ENCODE measurements around the gene XKR7.
"Not testable (repeated sequence)": the region's sequence is repeated elsewhere in the genome, so short reads cannot be mapped to it uniquely, and the experiment has no call there.

The XKR7 gene

DNA sequence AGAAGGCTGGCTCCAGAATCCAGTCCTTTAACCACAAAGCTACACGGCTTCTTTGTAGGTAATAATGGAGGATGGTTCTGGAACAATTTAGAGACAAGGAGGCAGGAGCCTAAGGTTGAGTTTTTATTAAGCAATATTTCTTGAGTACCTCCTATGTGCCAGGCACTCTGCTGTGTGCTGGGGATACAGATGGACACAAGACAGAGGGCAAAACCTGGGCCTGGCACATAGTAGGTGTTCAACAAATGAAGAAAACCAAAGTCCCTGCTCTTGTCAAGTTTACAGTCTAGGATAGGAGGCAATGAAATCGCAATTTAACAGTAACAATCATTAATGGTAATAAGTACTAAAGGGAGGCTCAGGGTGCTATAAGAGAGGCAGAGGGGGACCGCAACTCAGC lies 59.7 kb downstream of the XKR7 start:
- H3K4me3 Mint-ChIP-seq = no peak overlapping the region
- H3K27me3 Mint-ChIP-seq = peaks cover 18% of the 10 kb centered on the region
- H3K36me3 Mint-ChIP-seq (ENCODE audit: low read depth) = no peaks in the 10 kb centered on the region
- H3K9me3 Mint-ChIP-seq = no peaks in the 10 kb centered on the region
- H3K27ac Mint-ChIP-seq = no peak overlapping the region
- no peaks in the 10 kb centered on the region for H3K4me1 Mint-ChIP-seq (ENCODE audit: low read depth)

DNA sequence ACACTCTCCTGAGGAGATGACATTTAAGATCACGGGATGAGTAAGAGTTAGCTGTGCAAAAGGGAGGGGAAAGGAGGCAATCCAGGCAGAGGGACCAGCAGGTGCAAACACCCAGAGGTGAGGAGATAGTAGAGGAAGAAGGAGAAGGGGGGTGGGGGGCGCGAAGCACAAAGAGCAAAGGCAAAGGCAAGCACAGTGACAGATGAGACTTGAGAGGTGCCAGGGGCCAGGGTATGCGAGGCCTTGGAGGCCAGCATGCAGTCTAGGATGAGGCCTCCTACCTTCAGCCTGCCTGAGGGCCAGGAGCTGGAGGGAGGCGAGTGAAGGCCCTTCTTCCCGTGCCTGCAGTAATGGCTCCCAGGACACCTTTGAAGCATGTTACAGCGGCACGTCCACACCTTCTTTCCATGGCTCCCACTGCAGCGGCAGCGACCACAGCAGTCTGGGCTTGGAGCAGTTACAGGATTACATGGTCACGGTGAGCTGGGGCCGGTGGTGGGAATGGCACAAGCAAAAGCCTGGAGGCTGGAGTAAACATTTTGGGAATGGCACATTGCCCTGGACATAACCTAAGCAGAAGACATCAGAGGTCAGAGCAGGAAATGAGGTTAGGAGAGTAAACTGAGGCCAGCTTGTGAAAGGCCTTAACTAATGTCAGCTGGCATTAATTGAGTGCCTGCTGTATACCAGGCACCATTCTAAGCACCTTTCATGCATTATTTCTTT lies 60.9 kb downstream of the XKR7 start:
- Mint-ChIP-seq H3K4me1 (ENCODE audit: low read depth) (no peaks in the 10 kb centered on the region), H3K27ac (no peak overlapping the region), H3K4me3 (no peak overlapping the region), H3K27me3 (peaks cover 14% of the 10 kb centered on the region), H3K9me3 (no peaks in the 10 kb centered on the region), H3K36me3 (ENCODE audit: low read depth) (no peaks in the 10 kb centered on the region)

DNA sequence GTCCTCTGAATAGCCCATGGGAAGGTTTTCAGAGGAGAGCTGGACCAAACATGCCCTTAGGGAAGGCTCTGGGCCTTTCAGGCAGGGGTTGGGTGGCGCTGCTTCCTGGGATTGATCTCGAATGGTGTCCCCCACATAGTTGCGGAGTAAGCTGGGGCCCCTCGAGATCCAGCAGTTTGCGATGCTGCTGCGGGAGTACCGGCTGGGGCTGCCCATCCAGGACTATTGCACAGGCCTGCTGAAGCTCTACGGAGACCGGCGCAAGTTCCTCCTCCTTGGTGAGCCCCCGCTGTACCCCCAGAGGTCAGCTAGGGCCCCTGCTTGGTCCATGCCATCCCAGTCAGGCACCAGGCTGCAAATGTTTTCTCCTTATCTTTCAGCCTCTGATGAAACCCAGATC lies 61.6 kb downstream of the XKR7 start:
- H3K27ac Mint-ChIP-seq = no peak overlapping the region
- H3K36me3 Mint-ChIP-seq (ENCODE audit: low read depth) = no peaks in the 10 kb centered on the region
- H3K27me3 Mint-ChIP-seq = peaks cover 10% of the 10 kb centered on the region
- H3K4me3 Mint-ChIP-seq = no peak overlapping the region
- no peaks in the 10 kb centered on the region for H3K9me3 Mint-ChIP-seq
- no peaks in the 10 kb centered on the region for H3K4me1 Mint-ChIP-seq (ENCODE audit: low read depth)

DNA sequence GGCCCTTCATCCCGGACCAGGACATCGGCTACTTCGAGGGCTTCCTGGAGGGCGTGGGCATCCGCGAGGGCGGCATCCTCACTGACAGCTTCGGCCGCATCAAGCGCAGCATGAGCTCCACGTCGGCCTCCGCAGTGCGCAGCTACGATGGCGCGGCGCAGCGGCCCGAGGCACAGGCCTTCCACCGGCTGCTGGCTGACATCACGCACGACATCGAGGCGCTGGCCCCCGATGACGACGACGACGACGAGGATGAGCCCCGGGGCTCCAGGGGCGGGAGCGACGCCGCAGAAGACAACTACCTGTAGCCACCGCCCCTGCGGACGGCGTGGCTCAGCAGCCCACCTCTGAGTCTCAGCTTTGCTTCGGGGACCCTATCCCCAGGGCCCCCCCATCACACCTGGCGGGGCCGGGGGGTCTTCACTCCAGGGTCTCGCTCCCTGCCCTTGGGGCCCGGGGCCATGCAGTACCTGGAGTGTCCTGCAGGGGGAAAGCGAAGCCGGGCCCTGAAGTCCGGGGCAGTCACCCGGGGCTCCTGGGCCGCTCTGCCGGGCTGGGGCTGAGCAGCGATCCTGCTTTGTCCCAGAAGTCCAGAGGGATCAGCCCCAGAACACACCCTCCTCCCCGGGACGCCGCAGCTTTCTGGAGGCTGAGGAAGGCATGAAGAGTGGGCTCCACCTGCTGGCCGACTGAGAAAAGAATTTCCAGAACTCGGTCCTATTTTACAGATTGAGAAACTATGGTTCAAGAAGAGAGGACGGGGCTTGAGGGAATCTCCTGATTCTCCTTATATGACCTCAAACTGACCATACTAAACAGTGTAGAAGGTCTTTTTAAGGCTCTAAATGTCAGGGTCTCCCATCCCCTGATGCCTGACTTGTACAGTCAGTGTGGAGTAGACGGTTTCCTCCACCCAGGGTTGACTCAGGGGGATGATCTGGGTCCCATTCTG lies 63.3 kb downstream of the XKR7 start:
- Mint-ChIP-seq H3K9me3 (no peaks in the 10 kb centered on the region), H3K27me3 (peaks cover 12% of the 10 kb centered on the region), H3K27ac (no peak overlapping the region), H3K4me3 (peak overlapping the region; percentile 32), H3K4me1 (ENCODE audit: low read depth) (peaks cover 5% of the 10 kb centered on the region), H3K36me3 (ENCODE audit: low read depth) (no peaks in the 10 kb centered on the region)

DNA sequence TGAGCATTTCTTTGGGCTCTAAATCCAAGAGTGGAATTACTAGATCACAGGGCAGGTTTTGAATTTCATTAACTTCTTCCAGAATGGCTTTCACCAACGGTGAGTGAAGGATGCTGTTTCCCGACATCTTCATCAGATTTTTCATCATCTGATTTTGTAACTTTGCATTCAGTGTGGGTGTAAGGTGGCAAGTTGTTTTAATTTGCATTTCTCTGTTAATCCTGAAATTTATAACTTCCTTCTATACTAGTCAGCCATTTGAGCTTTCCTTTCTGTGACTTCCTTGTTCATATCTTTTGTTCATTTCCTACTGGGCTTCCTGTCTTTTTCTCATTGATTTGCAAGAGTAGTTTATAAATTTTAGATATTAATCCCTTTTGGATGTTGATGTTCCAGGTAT lies 65.4 kb downstream of the XKR7 start:
- H3K36me3 Mint-ChIP-seq (ENCODE audit: low read depth) = no peaks in the 10 kb centered on the region
- peaks cover 5% of the 10 kb centered on the region for H3K4me1 Mint-ChIP-seq (ENCODE audit: low read depth)
- H3K9me3 Mint-ChIP-seq = no peaks in the 10 kb centered on the region
- H3K27ac Mint-ChIP-seq = no peak overlapping the region
- H3K27me3 Mint-ChIP-seq = peaks cover 12% of the 10 kb centered on the region
- H3K4me3 Mint-ChIP-seq = no peak overlapping the region

DNA sequence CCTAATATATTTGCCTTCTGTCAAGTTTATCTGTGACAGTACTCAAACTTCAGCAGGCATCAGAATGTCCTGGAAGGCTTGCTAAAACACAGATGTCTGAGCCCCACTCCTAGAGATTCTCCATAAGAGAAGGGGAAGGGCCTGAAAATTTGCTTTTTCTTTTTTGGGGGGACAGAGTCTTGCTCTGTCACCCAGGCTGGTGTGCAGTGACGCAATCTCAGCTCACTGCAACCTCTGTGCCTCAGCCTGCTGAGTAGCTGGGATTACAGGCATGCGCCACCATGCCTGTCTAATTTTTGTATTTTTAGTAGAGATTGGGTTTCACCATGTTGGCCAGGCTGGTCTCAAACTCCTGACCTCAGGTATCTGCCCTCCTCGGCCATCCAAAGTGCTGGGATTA lies 65.8 kb downstream of the XKR7 start:
- H3K27ac Mint-ChIP-seq; H3K4me1 Mint-ChIP-seq (ENCODE audit: low read depth); H3K36me3 Mint-ChIP-seq (ENCODE audit: low read depth); H3K4me3 Mint-ChIP-seq; H3K9me3 Mint-ChIP-seq: not testable (repeated sequence)
- peaks cover 12% of the 10 kb centered on the region for H3K27me3 Mint-ChIP-seq

DNA sequence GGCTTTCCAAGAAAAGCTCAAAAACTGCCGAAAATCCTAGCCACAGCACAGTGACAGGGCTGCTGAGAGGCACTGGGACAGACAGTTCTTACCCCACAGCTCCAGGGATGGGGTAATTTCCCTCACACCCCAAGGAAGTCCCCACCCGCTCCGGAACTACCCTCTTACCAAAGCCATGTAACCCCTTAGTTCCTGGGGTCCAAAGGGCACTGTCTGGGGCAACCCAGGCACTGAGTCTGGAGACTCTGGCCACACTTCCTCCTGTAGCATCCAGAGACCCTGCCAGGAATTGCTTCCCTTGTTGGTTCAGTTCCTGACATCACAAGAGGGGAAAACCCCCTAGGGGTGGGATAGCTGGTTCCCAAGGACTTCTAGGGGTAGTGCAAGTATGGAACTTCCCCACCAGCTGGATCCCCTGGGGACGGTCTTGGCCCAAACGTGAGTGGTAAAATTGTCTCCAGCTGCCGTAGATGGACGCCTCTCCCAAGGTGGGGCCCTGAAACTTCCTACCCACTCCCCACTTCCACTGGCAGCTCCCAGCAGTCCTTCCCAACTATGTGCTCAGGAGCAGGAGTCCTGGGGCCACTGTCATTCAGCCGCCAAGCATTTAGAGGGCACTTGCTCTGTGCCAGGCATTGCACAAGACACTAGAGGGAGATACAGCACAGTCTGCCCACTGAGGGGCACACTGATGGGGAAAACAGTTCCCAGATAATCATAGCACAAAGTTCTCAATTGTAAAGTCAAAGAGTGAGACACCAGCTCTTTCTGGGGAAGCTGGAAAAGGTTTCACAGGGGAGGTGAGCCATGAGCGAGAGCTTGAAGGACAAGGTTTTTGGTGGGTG lies 66.9 kb downstream of the XKR7 start:
- Mint-ChIP-seq H3K36me3 (ENCODE audit: low read depth) (no peaks in the 10 kb centered on the region), H3K27me3 (peaks cover 16% of the 10 kb centered on the region), H3K4me1 (ENCODE audit: low read depth) (peaks cover 6% of the 10 kb centered on the region), H3K9me3 (no peaks in the 10 kb centered on the region), H3K27ac (no peak overlapping the region), H3K4me3 (no peak overlapping the region)

DNA sequence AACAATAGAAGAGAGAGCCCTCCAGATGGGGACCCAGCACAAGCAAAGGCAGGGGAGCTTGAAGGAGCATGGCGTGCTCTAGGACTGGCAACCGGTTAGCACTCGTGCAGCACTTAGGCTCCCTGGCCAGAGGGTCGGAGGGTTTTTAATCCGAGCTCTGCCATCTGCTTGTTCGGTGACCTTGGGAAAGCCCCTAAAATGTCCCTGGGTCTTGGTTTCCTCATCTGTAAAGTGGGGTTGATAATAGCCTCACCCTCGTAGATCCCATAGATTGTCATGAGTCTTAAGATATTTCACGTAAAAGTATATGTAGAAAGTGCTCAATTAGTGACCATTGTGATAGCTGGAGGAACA lies 67.5 kb downstream of the XKR7 start:
- peaks cover 8% of the 10 kb centered on the region for H3K4me1 Mint-ChIP-seq (ENCODE audit: low read depth)
- peaks cover 16% of the 10 kb centered on the region for H3K27me3 Mint-ChIP-seq
- no peaks in the 10 kb centered on the region for H3K9me3 Mint-ChIP-seq
- no peaks in the 10 kb centered on the region for H3K36me3 Mint-ChIP-seq (ENCODE audit: low read depth)
- H3K27ac Mint-ChIP-seq = no peak overlapping the region
- no peak overlapping the region for H3K4me3 Mint-ChIP-seq

DNA sequence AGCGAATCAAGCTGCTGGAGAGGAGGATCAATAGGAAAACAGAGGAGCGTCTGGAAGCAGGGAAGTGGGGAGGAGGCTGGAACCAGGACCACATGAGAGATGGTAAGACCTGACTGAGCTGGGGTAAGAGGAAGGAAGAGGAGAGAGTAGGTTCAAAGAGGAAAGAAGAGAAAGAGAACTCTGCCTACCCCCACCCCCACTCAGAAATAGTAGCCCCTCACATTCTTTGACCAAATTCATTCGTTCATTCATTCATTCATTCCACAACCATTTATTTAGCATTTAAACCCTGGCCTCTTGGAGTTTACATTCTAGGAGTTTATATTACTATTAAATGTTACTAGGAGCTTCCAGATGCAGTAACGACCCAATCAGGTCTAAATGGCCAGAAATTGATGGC lies 68.3 kb downstream of the XKR7 start:
- H3K9me3 Mint-ChIP-seq = no peaks in the 10 kb centered on the region
- peaks cover 12% of the 10 kb centered on the region for H3K4me1 Mint-ChIP-seq (ENCODE audit: low read depth)
- H3K27ac Mint-ChIP-seq = no peak overlapping the region
- H3K27me3 Mint-ChIP-seq = peaks cover 21% of the 10 kb centered on the region
- H3K36me3 Mint-ChIP-seq (ENCODE audit: low read depth) = no peaks in the 10 kb centered on the region
- H3K4me3 Mint-ChIP-seq = no peak overlapping the region

DNA sequence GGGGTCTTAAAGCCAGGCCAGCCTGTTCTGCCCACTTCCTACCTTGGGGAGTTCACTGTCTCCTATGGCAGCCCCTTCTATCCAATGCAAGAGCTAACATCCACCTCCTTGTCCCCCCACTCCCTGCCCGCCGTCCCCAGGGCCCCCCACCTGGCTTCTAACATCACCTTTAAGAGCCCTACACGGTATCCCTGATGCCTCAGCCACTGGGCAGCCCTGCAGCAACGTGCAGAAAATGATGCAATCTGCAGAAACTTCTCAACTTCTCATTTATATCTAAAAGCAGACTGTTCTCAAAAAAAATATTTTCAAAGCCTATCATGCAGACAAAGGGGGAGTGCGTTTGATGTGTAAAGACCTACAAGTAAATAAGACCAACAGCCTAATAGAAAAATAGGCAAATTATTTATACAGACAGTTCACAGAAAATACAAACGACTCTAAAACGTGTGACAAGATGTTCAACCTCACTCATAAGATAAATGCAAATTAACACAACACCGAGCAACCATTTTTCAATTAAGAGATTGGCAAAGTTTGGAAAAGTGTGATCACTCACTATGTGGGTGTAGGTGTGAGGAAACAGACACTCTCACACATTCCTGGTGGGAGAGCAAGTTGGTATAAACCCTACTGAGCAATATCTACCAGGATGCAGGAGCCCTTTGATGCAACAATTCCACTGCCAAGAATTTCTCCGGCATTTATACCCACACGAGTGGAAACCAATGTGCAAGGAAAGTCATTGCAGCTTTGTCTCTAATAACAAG lies 69.0 kb downstream of the XKR7 start:
- no peak overlapping the region for H3K4me3 Mint-ChIP-seq
- no peak overlapping the region for H3K27ac Mint-ChIP-seq

DNA sequence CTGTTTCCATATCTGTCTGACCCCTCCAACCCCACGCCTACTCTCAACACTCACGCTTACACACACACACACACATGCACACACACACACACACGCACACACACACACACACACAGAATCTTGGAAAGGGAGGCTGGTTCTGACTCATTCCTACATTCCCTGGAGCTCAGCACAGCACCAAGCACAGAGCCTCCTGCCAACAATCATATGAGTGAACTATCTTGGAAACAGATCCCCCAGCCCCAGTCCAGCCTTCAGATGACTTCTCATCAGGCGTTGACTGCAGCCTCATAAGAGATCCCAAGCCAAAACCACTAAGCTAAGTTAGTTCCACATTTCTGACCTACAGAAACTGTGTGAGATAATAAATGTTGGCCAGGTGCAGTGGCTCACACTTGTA lies 70.0 kb downstream of the XKR7 start:
- Mint-ChIP-seq H3K4me1 (ENCODE audit: low read depth) (peaks cover 12% of the 10 kb centered on the region), H3K36me3 (ENCODE audit: low read depth) (no peaks in the 10 kb centered on the region), H3K9me3 (no peaks in the 10 kb centered on the region), H3K27ac (no peak overlapping the region), H3K27me3 (peaks cover 21% of the 10 kb centered on the region), H3K4me3 (no peak overlapping the region)

More for the DNA sequence above, 69.0 kb downstream of the XKR7 start:
- Mint-ChIP-seq H3K9me3 (no peaks in the 10 kb centered on the region), H3K4me1 (ENCODE audit: low read depth) (peaks cover 12% of the 10 kb centered on the region), H3K27me3 (peaks cover 21% of the 10 kb centered on the region), H3K36me3 (ENCODE audit: low read depth) (no peaks in the 10 kb centered on the region)

DNA sequence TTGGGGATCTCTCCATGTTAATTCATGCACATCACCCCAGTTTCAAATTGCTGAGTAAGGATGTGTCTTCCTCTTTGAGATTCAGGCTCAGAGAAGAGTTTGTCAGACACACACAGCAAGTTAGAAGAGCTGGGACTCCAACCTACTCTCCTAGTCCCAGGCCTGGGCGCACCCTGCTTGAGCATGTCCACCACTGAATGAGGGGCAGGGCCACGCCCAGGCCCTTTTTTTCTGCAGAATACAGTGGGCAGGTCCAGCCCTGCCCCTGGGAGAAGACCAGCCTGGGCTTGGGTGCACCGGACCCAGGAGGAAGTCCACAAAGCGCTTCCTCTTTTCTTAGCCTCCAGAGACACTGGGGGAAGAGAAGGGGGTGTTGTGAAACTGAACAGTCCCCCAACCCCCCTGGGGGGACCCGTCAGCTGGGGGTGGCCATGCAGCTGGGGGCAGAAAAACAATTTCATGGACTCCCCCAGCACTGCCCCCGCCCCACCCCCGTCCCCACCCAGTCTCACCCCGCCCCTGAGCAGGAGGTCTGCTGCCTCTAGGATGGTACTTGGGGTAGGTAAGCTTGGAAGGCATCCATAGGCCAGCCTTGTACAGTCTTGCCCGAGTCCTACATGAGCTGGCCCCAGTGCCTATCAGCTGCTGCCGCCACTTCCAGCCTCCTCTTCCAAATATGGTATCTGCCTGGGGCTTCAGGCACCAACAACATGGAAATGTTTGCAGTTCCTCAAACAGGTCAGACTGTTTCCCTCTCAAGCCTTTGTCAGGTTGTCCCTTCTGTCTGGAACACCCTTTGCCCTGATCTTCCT lies 72.4 kb downstream of the XKR7 start:
- Mint-ChIP-seq H3K4me3 (no peak overlapping the region), H3K27me3 (peaks cover 18% of the 10 kb centered on the region), H3K27ac (peak overlapping the region; percentile 9), H3K36me3 (ENCODE audit: low read depth) (no peaks in the 10 kb centered on the region), H3K4me1 (ENCODE audit: low read depth) (peaks cover 7% of the 10 kb centered on the region), H3K9me3 (no peaks in the 10 kb centered on the region)

DNA sequence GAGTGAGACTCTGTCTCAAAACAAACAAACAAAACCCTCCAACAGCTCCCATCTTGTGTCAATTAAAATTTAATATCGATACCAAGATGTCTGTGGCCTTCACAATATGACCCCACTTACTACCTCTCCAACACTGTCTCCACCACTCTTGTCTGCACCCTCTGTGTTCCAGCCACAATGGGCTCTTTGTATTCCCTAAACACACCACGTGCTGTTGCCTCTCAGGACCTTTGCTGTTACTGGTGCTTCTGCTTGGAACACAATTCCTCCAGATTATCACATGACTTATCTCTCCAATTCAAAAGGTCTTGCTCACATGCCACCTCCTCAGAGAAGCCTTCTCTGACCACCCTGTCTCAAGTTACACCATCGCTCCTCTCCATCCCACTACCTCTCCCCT lies 78.0 kb downstream of the XKR7 start:
- Mint-ChIP-seq H3K4me1 (ENCODE audit: low read depth) (peaks cover 3% of the 10 kb centered on the region), H3K27ac (no peak overlapping the region), H3K9me3 (no peaks in the 10 kb centered on the region), H3K27me3 (peaks cover 37% of the 10 kb centered on the region), H3K4me3 (no peak overlapping the region), H3K36me3 (ENCODE audit: low read depth) (no peaks in the 10 kb centered on the region)

Measured in stimulated activated naive CD8-positive, alpha-beta T cell treated with anti-CD3 and anti-CD28 coated beads, Interleukin-15, Interleukin-2, amounts not matched to agents 100 ng/mL and 50 ng/mL, for 24 hours (primary cell).